ENCODE results near the gene CXCL5.
"Not testable (repeated sequence)": the region's sequence is repeated elsewhere in the genome, so short reads cannot be mapped to it uniquely, and the experiment has no call there.

Gene CXCL5

DNA sequence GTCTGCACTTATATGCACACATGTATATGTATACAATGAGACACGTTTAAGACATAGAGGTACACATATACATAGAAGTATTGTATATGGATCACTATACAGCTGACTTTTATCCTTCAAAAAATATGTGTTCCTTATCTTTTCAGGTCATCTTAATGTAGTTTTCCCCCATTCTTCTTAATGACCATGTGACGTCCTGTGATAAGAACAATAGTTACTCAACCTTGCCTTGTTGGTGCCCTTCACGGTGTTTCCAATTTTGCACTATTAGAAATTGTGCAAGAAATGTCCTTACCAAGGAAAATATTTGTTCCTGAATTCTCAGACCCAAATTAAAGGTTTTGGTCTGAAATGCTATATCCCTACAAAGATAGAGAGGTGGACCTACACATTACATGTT, 9.4 kb downstream of the CXCL5 start:
- H3K9me3 ChIP-seq (ENCODE audit: insufficient read depth, low read depth, low read length) = no peaks in the 10 kb centered on the region; the same call in 1 of the 2 replicates
- H3K27me3 ChIP-seq (ENCODE audit: insufficient read depth, low read length) = no peaks in the 10 kb centered on the region
- no peak overlapping the region for H3K27ac ChIP-seq (ENCODE audit: low read length)
- H3K36me3 ChIP-seq (ENCODE audit: insufficient read depth, low read depth, low read length) = no peaks in the 10 kb centered on the region
- H3K4me3 ChIP-seq (ENCODE audit: low read length) = no peak overlapping the region
- peaks cover 17% of the 10 kb centered on the region; the same call in 1 of the 2 replicates for H3K4me1 ChIP-seq (ENCODE audit: insufficient read depth, low read length)
- H3K9ac ChIP-seq (ENCODE audit: low read depth, low read length) = no peak overlapping the region

DNA sequence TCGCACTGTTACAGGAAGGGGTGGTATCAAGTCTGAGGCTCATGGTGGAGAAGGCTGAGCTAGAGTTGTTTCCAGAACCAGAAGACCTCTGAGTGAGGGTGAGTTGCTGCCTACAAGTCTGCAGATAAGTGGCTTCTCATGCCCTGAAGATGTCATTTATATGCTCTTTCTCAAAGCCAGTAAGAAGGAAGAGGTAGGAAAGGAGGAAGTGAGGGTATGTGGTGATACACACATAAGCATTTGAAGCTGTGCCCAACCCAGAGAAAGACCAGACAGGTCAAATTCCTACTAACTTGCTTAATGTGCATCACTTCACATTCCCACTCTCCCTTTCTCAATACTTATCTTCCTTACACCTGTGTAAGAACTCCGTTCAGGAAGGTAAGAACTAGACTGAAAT, 10.4 kb downstream of the CXCL5 start, which contains the start of gene PPBP:
PPBP (minus strand) TSS at position 130 of the 400 bp plus-strand sequence; CDS start at position 43, 87 bp downstream.
- no peak within 1 kb of the TSS for H3K4me3 ChIP-seq (ENCODE audit: low read length)
- no peak within 1 kb of the TSS for H3K9ac ChIP-seq (ENCODE audit: low read depth, low read length)

DNA sequence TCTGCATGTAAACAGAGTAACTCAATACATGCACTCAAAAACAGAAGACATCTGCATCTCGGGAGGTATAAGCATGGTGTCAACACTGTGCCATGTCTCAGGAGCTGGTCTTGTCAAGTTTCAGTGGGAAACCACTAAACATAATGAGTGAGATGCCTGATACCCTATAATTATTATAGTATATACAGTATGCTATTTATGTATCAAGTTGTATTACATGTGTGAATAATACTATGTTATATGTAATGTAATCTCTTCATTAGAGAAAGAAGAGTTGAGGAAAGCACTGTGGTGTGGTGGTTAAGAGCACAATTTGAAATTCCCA, 13.0 kb downstream of the CXCL5 start:
- H3K4me3 ChIP-seq (ENCODE audit: low read length) = peak overlapping the region; percentile 2; the same call in 1 of the 2 replicates
- H3K4me1 ChIP-seq (ENCODE audit: insufficient read depth, low read length) = peaks cover 21% of the 10 kb centered on the region; the same call in 1 of the 2 replicates
- no peaks in the 10 kb centered on the region for H3K27me3 ChIP-seq (ENCODE audit: insufficient read depth, low read length)
- H3K36me3 ChIP-seq (ENCODE audit: insufficient read depth, low read depth, low read length) = no peaks in the 10 kb centered on the region
- no peak overlapping the region for H3K27ac ChIP-seq (ENCODE audit: low read length)
- H3K9me3 ChIP-seq (ENCODE audit: insufficient read depth, low read depth, low read length) = no peaks in the 10 kb centered on the region; the same call in 1 of the 2 replicates
- peak overlapping the region; percentile 46 for H3K9ac ChIP-seq (ENCODE audit: low read depth, low read length)

More for the DNA sequence above, 10.4 kb downstream of the CXCL5 start, which contains the start of gene PPBP:
- Histone ChIP-seq H3K27ac (ENCODE audit: low read length) (peak within 1 kb of the TSS; percentile 46), H3K36me3 (ENCODE audit: insufficient read depth, low read depth, low read length) (no peaks in the 10 kb centered on the region), H3K27me3 (ENCODE audit: insufficient read depth, low read length) (no peaks in the 10 kb centered on the region), H3K4me1 (ENCODE audit: insufficient read depth, low read length) (peaks cover 17% of the 10 kb centered on the region; the same call in 1 of the 2 replicates), H3K9me3 (ENCODE audit: insufficient read depth, low read depth, low read length) (no peaks in the 10 kb centered on the region; the same call in 1 of the 2 replicates)

DNA sequence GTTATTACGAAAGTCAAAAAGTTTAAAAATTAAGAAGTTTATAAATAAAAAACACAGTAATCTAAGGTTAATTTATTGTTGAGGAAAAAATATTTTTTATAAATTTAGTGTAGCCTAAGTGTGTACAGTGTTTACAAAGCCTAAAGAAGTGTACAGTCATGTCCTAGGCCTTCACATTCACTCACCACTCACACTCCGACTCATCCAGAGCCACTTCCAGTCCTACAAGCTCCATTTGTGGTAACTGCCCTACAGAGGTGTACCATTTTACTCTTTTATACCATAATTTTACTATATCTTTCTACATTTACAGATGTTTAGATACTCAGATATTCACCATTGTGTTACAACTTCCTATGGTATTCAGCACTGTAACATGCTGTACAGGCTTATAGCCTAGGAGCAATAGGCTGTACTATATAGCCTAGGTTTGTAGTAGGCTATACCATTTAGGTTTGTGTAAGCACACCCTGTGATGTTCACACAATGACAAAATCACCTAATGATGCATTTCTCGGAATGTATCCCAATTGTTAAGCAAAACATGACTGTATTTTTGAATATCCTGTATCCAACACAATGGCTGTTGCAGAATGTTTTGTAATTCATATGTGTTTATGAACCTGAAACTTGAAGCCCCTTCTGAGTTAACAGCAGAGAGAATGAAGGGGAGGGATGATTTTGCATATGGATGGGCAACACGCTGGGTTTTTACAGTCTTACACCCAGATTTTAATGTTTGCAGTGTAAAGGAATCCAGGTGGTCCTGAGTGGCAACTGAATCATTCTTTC, 13.5 kb downstream of the CXCL5 start:
- no peak overlapping the region for H3K9ac ChIP-seq (ENCODE audit: low read depth, low read length)
- H3K4me3 ChIP-seq (ENCODE audit: low read length) = peak overlapping the region; percentile 10; the same call in 1 of the 2 replicates
- no peaks in the 10 kb centered on the region; the same call in 1 of the 2 replicates for H3K9me3 ChIP-seq (ENCODE audit: insufficient read depth, low read depth, low read length)
- H3K4me1 ChIP-seq (ENCODE audit: insufficient read depth, low read length) = peaks cover 18% of the 10 kb centered on the region; the same call in 1 of the 2 replicates
- H3K27me3 ChIP-seq (ENCODE audit: insufficient read depth, low read length) = no peaks in the 10 kb centered on the region
- no peaks in the 10 kb centered on the region for H3K36me3 ChIP-seq (ENCODE audit: insufficient read depth, low read depth, low read length)
- peak overlapping the region; percentile 39 for H3K27ac ChIP-seq (ENCODE audit: low read length)

DNA sequence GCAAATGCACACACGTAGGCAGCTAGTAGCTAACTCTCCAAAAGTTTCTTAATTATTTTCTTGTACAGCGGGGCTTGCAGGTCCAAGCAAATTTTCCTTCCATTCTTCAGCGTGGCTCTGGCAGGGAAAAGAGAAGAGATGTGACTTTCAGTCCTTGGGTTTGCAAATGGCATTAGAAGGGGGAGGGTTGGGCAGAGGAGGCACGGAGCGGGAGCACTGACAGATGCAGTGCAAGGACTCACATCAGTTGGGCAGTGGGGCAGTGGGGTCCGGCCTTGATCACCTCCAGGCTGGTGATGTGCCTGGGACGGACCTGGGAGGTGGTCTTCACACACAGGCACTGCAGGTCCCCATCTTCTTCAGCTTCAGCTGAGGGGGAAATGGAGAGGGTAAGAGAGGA, 17.3 kb downstream of the CXCL5 start:
- peaks cover 17% of the 10 kb centered on the region; the same call in 1 of the 2 replicates for H3K4me1 ChIP-seq (ENCODE audit: insufficient read depth, low read length)
- H3K36me3 ChIP-seq (ENCODE audit: insufficient read depth, low read depth, low read length); H3K9me3 ChIP-seq (ENCODE audit: insufficient read depth, low read depth, low read length); H3K27me3 ChIP-seq (ENCODE audit: insufficient read depth, low read length); H3K9ac ChIP-seq (ENCODE audit: low read depth, low read length); H3K27ac ChIP-seq (ENCODE audit: low read length); H3K4me3 ChIP-seq (ENCODE audit: low read length): not testable (repeated sequence)

DNA sequence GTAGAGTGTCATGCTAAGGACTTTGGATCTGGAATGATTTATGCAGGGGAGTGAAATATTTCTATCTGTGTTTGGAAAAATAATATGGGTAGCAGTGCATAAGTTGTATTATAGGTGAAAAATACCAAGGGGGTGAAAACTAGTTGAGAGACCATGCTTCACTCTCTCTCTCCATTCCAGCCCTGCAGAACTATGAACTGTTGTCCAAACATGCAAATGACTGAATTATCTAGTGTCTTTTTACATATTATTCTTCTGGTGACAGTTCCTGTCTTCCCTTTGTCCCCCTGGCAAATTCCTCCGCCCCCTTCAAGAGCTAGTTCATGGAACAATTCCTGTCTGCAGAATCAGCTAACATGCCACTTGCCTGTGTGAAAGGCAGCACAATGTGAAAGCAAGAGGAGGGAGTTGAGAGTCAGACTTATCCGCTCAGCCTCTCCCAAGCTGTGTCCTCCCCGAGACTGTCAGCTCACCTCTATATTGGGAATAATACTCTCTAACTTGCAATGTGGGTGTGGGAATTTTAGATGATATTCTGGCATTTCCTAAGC, 19.0 kb downstream of the CXCL5 start:
- Histone ChIP-seq H3K4me1 (ENCODE audit: insufficient read depth, low read length) (peaks cover 6% of the 10 kb centered on the region; the same call in 1 of the 2 replicates), H3K27me3 (ENCODE audit: insufficient read depth, low read length) (no peaks in the 10 kb centered on the region), H3K4me3 (ENCODE audit: low read length) (no peak overlapping the region), H3K27ac (ENCODE audit: low read length) (no peak overlapping the region), H3K36me3 (ENCODE audit: insufficient read depth, low read depth, low read length) (no peaks in the 10 kb centered on the region), H3K9me3 (ENCODE audit: insufficient read depth, low read depth, low read length) (no peaks in the 10 kb centered on the region), H3K9ac (ENCODE audit: low read depth, low read length) (no peak overlapping the region)

DNA sequence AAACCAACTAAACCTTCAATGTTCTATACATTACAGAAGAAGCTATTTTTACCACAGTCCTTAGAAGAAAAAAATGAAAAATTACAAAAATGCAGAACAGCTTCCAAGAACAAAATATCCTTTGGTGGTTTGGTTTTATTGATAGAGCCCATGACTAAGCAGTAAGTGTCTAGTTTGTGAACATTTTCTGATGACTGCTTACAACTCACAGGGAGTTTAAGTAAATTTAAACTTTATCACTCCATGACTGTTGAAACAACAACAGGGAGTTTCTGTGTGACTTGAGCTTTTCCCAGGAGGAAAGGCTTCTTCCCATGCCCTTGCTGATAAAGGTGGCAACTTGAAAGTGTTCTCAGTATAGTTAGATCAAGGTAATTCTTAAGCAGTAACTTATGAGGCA, 19.6 kb downstream of the CXCL5 start:
- H3K9ac ChIP-seq (ENCODE audit: low read depth, low read length) = no peak overlapping the region
- H3K27me3 ChIP-seq (ENCODE audit: insufficient read depth, low read length) = no peaks in the 10 kb centered on the region
- peaks cover 6% of the 10 kb centered on the region; the same call in 1 of the 2 replicates for H3K4me1 ChIP-seq (ENCODE audit: insufficient read depth, low read length)
- H3K4me3 ChIP-seq (ENCODE audit: low read length) = no peak overlapping the region
- H3K9me3 ChIP-seq (ENCODE audit: insufficient read depth, low read depth, low read length) = no peaks in the 10 kb centered on the region
- H3K27ac ChIP-seq (ENCODE audit: low read length) = no peak overlapping the region
- no peaks in the 10 kb centered on the region for H3K36me3 ChIP-seq (ENCODE audit: insufficient read depth, low read depth, low read length)

DNA sequence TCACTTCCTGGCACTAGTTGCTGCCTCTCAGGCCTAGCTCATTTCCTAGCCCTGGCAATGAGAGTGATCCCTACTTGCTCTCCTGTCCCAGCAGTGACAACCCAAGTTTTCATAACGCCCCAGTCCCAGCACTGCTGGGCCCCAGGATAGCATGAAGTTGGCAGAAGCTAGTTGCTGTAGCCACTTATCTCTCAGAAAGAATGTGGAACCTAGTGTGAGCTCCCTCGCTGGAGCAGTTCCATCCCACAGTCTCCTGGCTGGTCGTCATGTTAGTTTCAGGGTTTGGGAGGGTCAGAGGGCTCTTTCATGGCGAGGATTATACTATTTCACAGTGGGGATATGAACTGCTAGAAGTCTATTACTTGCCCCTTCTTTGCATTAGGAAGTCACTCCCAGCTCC, 21.8 kb downstream of the CXCL5 start:
- Histone ChIP-seq H3K36me3 (ENCODE audit: insufficient read depth, low read depth, low read length) (no peaks in the 10 kb centered on the region), H3K4me3 (ENCODE audit: low read length) (no peak overlapping the region), H3K27me3 (ENCODE audit: insufficient read depth, low read length) (no peaks in the 10 kb centered on the region), H3K27ac (ENCODE audit: low read length) (no peak overlapping the region), H3K4me1 (ENCODE audit: insufficient read depth, low read length) (no peaks in the 10 kb centered on the region), H3K9ac (ENCODE audit: low read depth, low read length) (no peak overlapping the region), H3K9me3 (ENCODE audit: insufficient read depth, low read depth, low read length) (peaks cover under 1% of the 10 kb centered on the region; the same call in 1 of the 2 replicates)

DNA sequence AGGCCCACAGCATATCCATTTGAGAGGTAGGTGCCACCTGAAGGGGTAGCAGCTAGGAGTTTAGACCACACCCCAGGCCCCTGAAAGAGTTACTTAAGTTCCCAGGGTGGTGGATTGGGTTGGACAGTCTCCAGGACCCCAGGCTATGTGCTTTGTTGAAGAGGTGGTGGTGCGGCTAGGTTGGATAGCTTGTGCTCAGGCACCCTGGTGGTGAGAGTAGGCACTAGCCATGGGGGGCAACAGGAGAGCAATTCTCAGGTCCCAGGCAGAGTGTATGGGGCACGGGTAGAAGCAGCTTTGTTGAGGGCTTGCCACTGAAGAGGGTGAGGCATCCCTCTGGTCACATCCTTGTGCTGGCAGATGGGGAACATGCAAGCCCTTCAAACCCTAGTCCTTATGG, 22.3 kb downstream of the CXCL5 start:
- no peaks in the 10 kb centered on the region for H3K27me3 ChIP-seq (ENCODE audit: insufficient read depth, low read length)
- H3K27ac ChIP-seq (ENCODE audit: low read length) = no peak overlapping the region
- H3K36me3 ChIP-seq (ENCODE audit: insufficient read depth, low read depth, low read length) = no peaks in the 10 kb centered on the region
- peaks cover 5% of the 10 kb centered on the region; the same call in 1 of the 2 replicates for H3K9me3 ChIP-seq (ENCODE audit: insufficient read depth, low read depth, low read length)
- H3K4me1 ChIP-seq (ENCODE audit: insufficient read depth, low read length) = no peaks in the 10 kb centered on the region
- H3K9ac ChIP-seq (ENCODE audit: low read depth, low read length) = no peak overlapping the region
- no peak overlapping the region for H3K4me3 ChIP-seq (ENCODE audit: low read length)

DNA sequence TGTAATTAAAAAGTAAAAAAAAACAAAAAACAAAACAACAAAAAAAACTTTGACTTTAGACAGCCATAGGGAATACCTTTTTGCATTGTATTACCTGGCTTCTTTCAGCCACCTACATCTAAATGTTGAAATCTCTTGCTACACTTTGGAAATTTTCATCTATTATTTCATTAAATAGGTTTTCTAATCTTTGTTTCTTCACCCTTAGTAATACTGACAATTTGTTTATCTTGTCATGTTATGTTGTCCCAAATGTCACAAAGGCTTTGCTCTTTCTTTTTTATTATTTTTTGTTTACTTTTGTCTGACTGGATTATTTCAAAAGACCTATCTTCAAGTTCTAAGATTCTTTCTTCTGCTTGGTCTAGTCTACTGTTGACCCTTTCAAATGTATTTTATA, 24.1 kb downstream of the CXCL5 start:
- no peak overlapping the region for H3K27ac ChIP-seq (ENCODE audit: low read length)
- peaks cover 16% of the 10 kb centered on the region for H3K9me3 ChIP-seq (ENCODE audit: insufficient read depth, low read depth, low read length)
- H3K4me1 ChIP-seq (ENCODE audit: insufficient read depth, low read length) = no peaks in the 10 kb centered on the region
- H3K4me3 ChIP-seq (ENCODE audit: low read length) = no peak overlapping the region
- H3K9ac ChIP-seq (ENCODE audit: low read depth, low read length) = no peak overlapping the region
- no peaks in the 10 kb centered on the region for H3K36me3 ChIP-seq (ENCODE audit: insufficient read depth, low read depth, low read length)
- no peaks in the 10 kb centered on the region for H3K27me3 ChIP-seq (ENCODE audit: insufficient read depth, low read length)

DNA sequence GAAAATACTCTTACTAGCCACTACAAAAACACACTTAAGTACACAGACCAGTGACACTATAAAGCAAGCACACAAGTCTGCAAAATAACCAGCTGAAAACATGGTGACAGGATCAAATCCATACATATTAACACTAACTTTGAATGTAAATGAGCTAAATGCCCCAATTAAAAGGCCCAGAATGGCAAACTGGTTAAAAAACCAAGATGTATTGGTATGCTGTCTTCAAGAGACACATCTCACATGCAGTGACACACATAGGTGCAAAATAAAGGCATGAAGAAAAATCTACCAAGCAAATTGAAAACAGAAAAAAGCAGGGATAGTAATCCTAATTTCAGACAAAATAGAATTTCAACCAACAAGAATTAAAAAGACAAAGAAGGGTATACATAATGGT, 27.5 kb downstream of the CXCL5 start:
- Histone ChIP-seq H3K27me3 (ENCODE audit: insufficient read depth, low read length) (no peaks in the 10 kb centered on the region), H3K9ac (ENCODE audit: low read depth, low read length) (no peak overlapping the region), H3K9me3 (ENCODE audit: insufficient read depth, low read depth, low read length) (peaks cover 16% of the 10 kb centered on the region), H3K4me3 (ENCODE audit: low read length) (no peak overlapping the region), H3K36me3 (ENCODE audit: insufficient read depth, low read depth, low read length) (no peaks in the 10 kb centered on the region), H3K4me1 (ENCODE audit: insufficient read depth, low read length) (no peaks in the 10 kb centered on the region), H3K27ac (ENCODE audit: low read length) (no peak overlapping the region)

DNA sequence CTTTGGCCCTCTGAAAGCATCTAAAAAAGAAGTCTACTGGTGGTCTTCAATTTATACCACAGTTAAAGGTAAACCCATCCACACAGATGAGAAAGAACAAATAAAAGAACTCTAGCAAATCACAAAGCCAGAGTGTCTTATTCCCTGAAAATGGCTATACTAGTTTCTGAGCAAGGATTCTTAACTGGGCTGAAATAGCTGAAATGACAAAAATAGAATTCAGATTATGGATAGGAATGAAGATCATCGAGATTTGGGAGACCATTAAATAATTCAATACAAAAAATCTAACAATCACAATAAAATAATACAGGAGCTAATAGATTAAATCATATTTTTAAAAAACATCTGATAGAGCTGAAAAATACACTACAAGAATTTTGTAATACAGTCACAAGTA, 28.5 kb downstream of the CXCL5 start:
- Histone ChIP-seq H3K27ac (ENCODE audit: low read length) (no peak overlapping the region), H3K27me3 (ENCODE audit: insufficient read depth, low read length) (no peaks in the 10 kb centered on the region), H3K36me3 (ENCODE audit: insufficient read depth, low read depth, low read length) (no peaks in the 10 kb centered on the region)

More for the DNA sequence above, 28.5 kb downstream of the CXCL5 start:
- Histone ChIP-seq H3K9ac (ENCODE audit: low read depth, low read length) (no peak overlapping the region), H3K4me3 (ENCODE audit: low read length) (no peak overlapping the region), H3K4me1 (ENCODE audit: insufficient read depth, low read length) (no peaks in the 10 kb centered on the region), H3K9me3 (ENCODE audit: insufficient read depth, low read depth, low read length) (peaks cover 16% of the 10 kb centered on the region)

Measured in iPS-20b (cell line).